ENCODE measurements around the gene CDC42BPB. TPM values are rescaled to one million over a fixed set of nuclear protein-coding genes. Genes with fewer than 3 reads are reported as not detected.

The CDC42BPB gene
- total and polyA plus RNA-seq, 2 of the 13 experiments (the other 11 are each of a cell fraction or from before 2014, with no cell fraction given), result 19.7 to 32.3 TPM

GRCh38 chr14:103057372-103058163 lies at the start of gene CDC42BPB (continued):
- TF ChIP-seq ZNF780A (CRISPR knock-in tag; IDR thresholded peaks at IDR 0.05), result no peak
- TF ChIP-seq ZGPAT (CRISPR knock-in tag; IDR thresholded peaks at IDR 0.05), result no peak; the same call in 1 of the 2 replicates
- peak; percentile 76 for TF ChIP-seq RNF2 (conservative IDR thresholded peaks at IDR 0.05; ENCODE audit: low read depth)
- TF ChIP-seq CC2D1A (CRISPR knock-in tag; IDR thresholded peaks at IDR 0.05), result no peak
- 0 out of 2 replicates have a peak, but pooled peaks have one; percentile 28 for TF ChIP-seq ERF (CRISPR knock-in tag; IDR thresholded peaks at IDR 0.05)
- TF ChIP-seq ZNF800 (CRISPR knock-in tag; IDR thresholded peaks at IDR 0.05), result no peak
- TF ChIP-seq PTBP1 (IDR thresholded peaks at IDR 0.05; ENCODE audit: low read depth, low read length, poor library complexity, severe bottlenecking), result no peak
- no peak for TF ChIP-seq RORA (CRISPR knock-in tag; IDR thresholded peaks at IDR 0.05)
- no peak for TF ChIP-seq ZNF17 (CRISPR knock-in tag; IDR thresholded peaks at IDR 0.05)
- TF ChIP-seq TFDP2 (CRISPR knock-in tag; IDR thresholded peaks at IDR 0.05), result no peak
- TF ChIP-seq TCF7L2 (IDR thresholded peaks at IDR 0.05; ENCODE audit: low read depth, low read length), result no peak
- TF ChIP-seq SMAD3 (CRISPR knock-in tag; IDR thresholded peaks at IDR 0.05), result no peak
- peak; percentile 44; the same call in 1 of the 2 replicates for TF ChIP-seq ATF7-NPFF (CRISPR knock-in tag; IDR thresholded peaks at IDR 0.05; ENCODE audit: low read depth)
- TF ChIP-seq PCBP1 (IDR thresholded peaks at IDR 0.05; ENCODE audit: borderline replicate concordance, low read depth, low read length), result no peak
- TF ChIP-seq ZNF512B (CRISPR knock-in tag; IDR thresholded peaks at IDR 0.05; ENCODE audit: borderline replicate concordance), result no peak
- no peak for TF ChIP-seq HBP1 (CRISPR knock-in tag; IDR thresholded peaks at IDR 0.05; ENCODE audit: low read depth)
- TF ChIP-seq ZSCAN9 (CRISPR knock-in tag; IDR thresholded peaks at IDR 0.05; ENCODE audit: borderline replicate concordance), result no peak
- no peak for TF ChIP-seq ZBTB39 (CRISPR knock-in tag; IDR thresholded peaks at IDR 0.05)
